ENCODE measurements around the gene MVB12B. TPM values are rescaled to one million over a fixed set of nuclear protein-coding genes. Genes with fewer than 3 reads are reported as not detected.
A peak's percentile ranks its signal among the peaks of the same experiment; 100 is the strongest.

MVB12B gene
- total RNA-seq, 4 donors from 2014 or later, result 2.1 to 39.2 (median 22.2) TPM

- Histone ChIP-seq H3K27me3 (no peaks in the 10 kb centered on the region), H3K27ac (no peak overlapping the region), H3K9me3 (no peaks in the 10 kb centered on the region), H3K4me3 (no peak overlapping the region), H3K4me1 (no peaks in the 10 kb centered on the region), H3K36me3 (no peaks in the 10 kb centered on the region)
- no peak for DNase-seq
- intact Hi-C loops (cut with DNase I; ENCODE audit: low total_unique reads), result no loop called here
- TF ChIP-seq CTCF (IDR thresholded peaks at IDR 0.05) (no peak), POLR2A (IDR thresholded peaks at IDR 0.05) (no peak)
Observed at GRCh38 chr9:126368020-126368419, 41.4 kb downstream of the MVB12B start.

- H3K27me3 ChIP-seq, result no peaks in the 10 kb centered on the region
- H3K36me3 ChIP-seq, result no peaks in the 10 kb centered on the region
- H3K27ac ChIP-seq, result no peak overlapping the region
- H3K4me3 ChIP-seq, result no peak overlapping the region
- no peak for DNase-seq
- intact Hi-C loops (cut with DNase I; ENCODE audit: low total_unique reads), result no loop called here
- H3K4me1 ChIP-seq, result no peaks in the 10 kb centered on the region
- TF ChIP-seq POLR2A (IDR thresholded peaks at IDR 0.05) (no peak), CTCF (IDR thresholded peaks at IDR 0.05) (no peak)
- no peaks in the 10 kb centered on the region for H3K9me3 ChIP-seq
Observed at GRCh38 chr9:126371007-126371870, 44.6 kb downstream of the MVB12B start.

- DNase-seq, result no peak
- TF ChIP-seq CTCF (IDR thresholded peaks at IDR 0.05), result no peak
- no peak for TF ChIP-seq POLR2A (IDR thresholded peaks at IDR 0.05)
- Histone ChIP-seq H3K4me3 (no peak overlapping the region), H3K27ac (peak overlapping the region in 1 of 2 donors; percentile 0), H3K4me1 (no peaks in the 10 kb centered on the region), H3K36me3 (no peaks in the 10 kb centered on the region), H3K27me3 (no peaks in the 10 kb centered on the region), H3K9me3 (no peaks in the 10 kb centered on the region)
- intact Hi-C loops (cut with DNase I; ENCODE audit: low total_unique reads), result no loop called here
Observed at GRCh38 chr9:126372716-126373115, 46.1 kb downstream of the MVB12B start.

GRCh38 chr9:126373241-126373640, 46.6 kb downstream of the MVB12B start:
- TF ChIP-seq CTCF (IDR thresholded peaks at IDR 0.05) (no peak), POLR2A (IDR thresholded peaks at IDR 0.05) (no peak)
- H3K36me3 ChIP-seq, result no peaks in the 10 kb centered on the region
- no peaks in the 10 kb centered on the region for H3K4me1 ChIP-seq
- H3K27me3 ChIP-seq, result no peaks in the 10 kb centered on the region
- intact Hi-C loops (cut with DNase I; ENCODE audit: low total_unique reads), result no loop called here
- DNase-seq, result no peak
- no peaks in the 10 kb centered on the region for H3K9me3 ChIP-seq
- no peak overlapping the region for H3K4me3 ChIP-seq
- peak overlapping the region in 1 of 2 donors; percentile 0 for H3K27ac ChIP-seq

GRCh38 chr9:126374366-126374781, 47.7 kb downstream of the MVB12B start:
- no peak for DNase-seq
- no peak for TF ChIP-seq POLR2A (IDR thresholded peaks at IDR 0.05)
- TF ChIP-seq CTCF (IDR thresholded peaks at IDR 0.05), result no peak
- Histone ChIP-seq H3K4me3 (no peak overlapping the region), H3K4me1 (no peaks in the 10 kb centered on the region), H3K27ac (peak overlapping the region in 1 of 2 donors; percentile 0), H3K27me3 (no peaks in the 10 kb centered on the region), H3K9me3 (no peaks in the 10 kb centered on the region), H3K36me3 (no peaks in the 10 kb centered on the region)
- intact Hi-C loops (cut with DNase I; ENCODE audit: low total_unique reads), result no loop called here
